HG02885 (cell line): ENCODE measurements around the gene PDE6A.

ENCODE experiments used
- ATAC-seq: cut with Tn5 transposase; IDR thresholded peaks from one replicate; pipeline ENCODE4 v1.9.1; 2021; ENCODE audit warnings: mild to moderate bottlenecking; ENCODE audit not compliant: unreplicated experiment, poor library complexity

The PDE6A gene

DNA sequence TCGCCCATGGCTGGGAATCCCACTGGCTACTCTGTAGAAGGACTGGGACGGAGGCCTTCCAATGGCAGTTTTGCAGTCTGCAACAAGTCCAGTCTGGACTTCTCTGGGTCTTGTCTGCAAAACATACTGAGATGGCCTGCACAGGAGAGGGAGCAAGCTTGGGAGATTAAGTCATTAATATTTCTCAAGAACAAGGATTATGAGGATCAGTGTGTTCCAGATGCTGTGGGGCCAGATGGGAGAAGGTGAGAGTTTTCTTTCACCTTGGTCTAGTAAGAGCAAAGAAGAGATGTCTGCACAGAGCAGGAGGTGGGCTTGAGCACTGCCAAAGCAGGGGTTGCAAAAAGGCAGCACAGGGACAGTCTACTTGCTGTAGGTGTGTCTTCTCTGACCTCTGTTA is at the start of gene PDE6A:
PDE6A (minus strand) TSS at position 128 of the 400 bp plus-strand sequence; CDS start at position 8, 120 bp downstream.
- no peak for ATAC-seq

DNA sequence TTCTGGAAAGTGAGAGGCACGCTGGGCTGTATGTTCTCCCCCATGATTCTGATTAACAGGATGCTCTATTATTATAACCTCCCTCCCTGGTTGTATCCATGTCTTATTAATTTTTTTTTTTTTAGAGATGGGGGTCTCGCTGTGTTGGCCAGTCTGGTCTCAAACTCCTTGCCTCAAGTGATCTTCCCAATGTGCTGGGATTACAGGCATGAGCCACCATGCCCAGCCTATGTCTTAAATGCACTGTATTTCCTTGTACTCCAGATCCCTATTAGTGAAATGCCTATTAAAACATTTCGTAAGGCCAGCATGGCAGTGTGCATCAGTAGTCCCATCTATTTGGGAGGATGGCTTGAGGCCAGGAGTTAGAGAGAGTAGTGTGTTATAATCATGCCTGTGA is 48.9 kb upstream of the PDE6A start:
- no peak for ATAC-seq

DNA sequence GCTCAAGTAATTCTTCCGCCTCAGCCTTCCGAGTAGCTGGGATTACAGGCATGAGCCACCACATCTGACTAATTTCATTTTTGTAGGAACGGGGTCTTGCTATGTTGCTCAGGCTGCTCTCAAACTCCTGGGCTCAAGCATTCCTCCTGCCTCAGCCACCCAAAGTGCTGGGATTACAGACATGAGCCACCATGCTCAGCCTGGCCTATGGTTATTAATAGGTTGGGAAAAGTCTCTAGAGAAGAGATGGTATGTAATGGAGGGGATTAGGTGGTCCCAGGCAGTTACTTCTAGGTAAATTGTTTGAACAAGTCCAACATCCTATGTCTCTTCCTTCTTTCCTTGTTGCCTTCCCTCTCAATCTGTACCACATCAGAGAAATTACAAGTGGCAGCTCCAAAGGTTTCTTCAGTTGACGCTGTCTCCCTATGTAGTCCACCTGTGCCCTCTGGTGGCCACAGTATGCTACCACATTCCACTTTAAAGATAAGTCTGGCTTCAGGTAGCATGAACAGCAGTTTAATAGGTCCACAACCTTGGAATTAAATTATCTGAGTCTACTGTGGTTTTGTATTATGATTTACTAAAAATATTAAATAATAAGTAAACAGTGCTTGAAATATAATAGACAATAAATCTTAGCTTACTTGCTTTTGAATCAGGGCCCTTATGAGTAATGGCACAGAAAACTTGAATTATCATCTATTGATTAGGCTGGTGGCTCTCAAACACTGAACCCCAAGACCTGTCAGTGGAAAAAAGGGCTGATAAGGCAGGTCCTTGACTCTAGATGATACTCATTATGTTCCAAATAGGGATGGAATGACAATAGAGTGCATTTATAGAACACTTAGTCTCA is 46.2 kb upstream of the PDE6A start:
- peak; percentile 67 for ATAC-seq

DNA sequence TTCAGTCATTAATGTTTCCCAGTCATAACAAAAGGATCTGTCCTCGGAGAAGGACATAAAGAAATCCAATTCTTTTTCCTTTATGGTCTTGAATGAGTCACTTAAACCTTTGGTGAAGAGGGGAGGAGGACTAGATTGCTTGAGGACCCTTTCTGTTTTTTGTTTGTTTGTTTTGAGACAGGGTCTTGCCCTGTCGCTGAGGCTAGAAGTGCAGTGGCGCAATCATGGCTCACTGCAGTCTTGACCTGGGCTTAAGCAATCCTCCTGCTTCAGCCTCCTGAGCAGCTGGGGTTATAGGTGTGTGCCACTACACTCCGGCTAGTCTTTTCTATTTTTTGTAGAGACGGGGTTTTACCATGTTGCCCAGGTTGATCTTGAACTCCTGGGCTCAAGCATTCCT is 43.5 kb upstream of the PDE6A start:
- no peak for ATAC-seq

DNA sequence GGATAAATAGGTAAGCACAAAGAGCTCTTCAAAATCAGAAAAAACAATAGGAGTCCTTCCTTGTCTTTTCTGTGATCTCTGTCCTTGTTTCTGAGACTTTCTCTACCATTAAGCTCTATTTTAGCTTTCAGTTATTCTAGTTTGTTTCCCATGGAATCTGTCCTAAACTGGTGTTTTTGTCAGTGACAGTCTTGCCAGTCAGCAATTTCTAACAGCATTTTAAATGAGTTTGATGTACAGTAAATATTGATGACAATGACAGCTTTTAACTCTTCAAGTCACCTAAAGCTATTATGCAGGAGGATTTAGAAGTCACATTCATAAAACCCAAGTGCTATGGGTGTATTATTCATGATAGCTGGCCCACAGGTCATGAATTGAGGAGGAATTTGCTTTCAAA is 37.9 kb upstream of the PDE6A start:
- no peak for ATAC-seq

DNA sequence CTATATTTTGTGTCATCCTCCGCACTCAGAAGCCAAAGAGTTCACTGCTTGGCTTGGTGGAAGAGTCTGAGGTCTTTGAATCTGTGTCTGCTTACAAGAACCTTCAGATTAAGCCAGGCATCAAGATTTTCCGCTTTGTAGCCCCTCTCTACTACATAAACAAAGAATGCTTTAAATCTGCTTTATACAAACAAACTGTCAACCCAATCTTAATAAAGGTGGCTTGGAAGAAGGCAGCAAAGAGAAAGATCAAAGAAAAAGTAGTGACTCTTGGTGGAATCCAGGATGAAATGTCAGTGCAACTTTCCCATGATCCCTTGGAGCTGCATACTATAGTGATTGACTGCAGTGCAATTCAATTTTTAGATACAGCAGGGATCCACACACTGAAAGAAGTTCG is 36.6 kb upstream of the PDE6A start:
- ATAC-seq = no peak

DNA sequence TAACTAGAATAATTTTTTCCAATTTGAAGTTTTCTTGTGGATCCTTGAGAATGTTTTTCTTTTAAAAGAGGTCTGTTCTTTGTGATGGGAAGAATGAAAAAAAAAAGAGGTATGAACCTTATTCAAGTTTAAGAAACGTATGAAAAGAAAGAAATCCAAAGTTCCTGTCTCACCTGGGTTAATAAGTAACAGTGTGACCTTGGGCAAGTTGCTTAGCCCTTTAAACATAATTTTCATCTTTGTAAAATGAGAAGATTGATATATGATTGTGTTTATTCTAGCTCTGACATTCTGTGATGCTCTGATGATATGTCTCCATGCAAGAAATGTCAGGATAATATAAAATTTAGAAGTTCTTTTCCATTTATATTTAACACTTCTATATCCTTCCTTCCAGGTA is 35.3 kb upstream of the PDE6A start:
- no peak for ATAC-seq

DNA sequence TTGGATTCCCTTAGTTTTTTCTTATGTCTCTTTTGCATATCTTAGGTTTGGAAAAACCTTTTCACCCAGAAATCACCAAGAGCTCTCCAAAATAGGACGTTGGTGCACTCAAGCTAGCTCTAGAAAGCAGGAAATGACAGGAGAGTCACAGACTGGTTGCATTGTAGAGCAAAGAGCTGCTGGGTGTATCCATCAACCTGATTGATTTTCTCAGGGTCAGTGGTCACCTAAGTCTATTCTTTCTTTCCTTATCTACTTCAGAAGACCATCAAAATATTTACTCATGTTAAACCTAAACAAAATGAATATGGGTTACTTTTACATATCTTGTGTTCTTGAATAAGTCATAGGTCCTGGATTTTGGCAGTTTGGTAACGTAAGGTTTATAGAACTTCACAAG is 30.8 kb upstream of the PDE6A start:
- ATAC-seq = no peak

DNA sequence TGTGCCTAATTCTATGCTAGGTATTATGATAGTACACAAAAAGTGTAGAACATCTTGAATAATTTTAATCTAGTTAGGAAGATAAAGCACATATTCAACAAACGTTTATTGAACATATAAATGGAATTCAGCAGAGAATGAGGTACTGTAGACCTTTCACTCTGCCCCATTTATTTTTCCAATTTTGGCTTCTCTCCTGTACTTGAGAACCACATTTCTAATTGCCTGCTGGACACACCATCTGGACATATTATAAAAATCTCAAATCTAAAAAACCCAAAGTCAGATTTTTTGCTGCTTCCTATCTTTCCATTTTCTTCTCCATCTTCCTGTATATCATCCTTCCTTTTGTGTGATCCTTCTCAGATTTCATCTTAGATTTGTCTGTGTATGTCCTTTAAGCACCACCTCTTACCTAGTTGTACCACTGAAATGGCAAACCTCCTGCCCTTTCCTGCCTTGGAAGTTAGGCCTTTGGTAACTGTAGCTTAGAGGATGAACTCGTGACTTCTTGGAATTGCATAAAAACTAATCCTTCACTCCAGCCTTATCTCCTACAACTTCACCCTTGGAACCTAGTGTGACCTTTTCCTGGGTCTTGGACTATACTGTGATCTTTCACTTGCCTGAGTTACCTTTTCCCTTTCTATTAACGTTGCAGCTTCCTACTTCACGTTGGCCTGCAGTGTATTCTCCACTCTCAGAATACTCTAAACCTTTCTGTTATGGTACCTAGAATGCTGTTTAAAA is 24.8 kb upstream of the PDE6A start:
- ATAC-seq = no peak

DNA sequence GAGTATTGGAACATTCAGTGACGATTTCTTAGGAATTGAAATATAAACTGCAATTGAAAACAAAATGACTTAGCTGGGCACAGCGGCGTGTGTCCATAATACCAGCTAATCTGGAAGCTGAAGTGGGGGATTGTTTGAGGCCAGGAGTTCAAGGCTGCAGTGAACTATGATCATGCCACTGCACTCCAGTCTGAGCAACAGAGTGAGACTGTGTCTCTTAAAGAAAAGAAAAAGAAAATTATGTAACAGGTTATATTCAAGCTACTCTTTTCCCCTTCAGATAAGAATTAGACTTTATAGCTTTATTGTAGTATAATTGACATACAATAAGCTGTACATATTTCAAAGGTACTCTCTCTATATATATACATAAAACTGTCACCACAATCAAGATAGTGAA is 22.4 kb upstream of the PDE6A start:
- ATAC-seq = no peak

DNA sequence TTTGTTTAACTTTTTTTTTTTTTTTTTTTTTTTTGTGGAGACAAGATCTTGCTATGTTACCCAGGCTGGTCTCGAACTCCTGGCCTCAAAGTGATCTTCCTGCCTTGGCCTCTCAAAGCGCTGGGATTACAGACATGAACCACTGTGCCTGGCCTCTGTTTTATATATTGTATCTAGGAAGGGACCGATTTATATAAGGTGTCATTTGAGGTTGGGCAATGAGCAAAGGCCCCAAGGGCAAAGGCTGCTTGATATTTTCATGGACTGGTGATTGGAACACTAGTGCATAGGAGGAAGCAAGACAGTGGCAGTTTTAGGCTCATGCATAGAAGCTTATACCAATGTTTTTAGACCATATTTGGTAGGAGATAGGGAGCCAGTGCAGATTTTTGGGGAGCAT is 19.1 kb upstream of the PDE6A start:
- ATAC-seq = no peak

DNA sequence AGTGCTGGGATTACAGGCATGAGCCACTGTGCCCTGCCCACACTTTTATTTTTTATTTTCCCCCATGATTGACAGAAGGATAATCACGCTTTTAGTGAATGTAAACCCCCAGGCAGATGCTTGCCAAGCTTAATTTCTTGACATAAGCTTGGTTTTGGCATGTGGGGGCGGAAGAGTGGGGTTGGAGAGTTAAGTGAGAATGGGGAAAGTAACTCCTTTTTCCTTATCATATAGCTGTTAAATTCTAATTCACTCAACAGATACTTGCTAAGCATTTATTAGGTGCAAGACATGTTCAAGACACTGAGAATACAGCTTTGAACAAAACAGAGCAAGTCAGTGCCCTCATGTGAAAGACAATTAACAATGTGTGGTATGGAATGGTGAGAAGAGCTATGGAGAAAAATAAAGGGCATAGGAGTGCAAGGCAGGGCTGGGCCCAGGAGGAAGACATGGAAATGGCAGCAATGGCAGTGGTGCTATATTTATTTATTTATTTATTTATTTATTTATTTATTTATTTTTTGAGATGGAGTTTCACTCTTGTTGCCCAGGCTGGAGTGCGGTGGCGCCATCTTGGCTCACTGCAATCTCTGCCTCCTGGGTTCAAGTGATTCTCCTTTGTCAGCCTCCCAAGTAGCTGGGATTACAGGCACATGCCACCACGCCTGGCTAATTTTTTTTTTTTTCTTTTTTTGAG is 18.2 kb upstream of the PDE6A start:
- ATAC-seq = no peak

DNA sequence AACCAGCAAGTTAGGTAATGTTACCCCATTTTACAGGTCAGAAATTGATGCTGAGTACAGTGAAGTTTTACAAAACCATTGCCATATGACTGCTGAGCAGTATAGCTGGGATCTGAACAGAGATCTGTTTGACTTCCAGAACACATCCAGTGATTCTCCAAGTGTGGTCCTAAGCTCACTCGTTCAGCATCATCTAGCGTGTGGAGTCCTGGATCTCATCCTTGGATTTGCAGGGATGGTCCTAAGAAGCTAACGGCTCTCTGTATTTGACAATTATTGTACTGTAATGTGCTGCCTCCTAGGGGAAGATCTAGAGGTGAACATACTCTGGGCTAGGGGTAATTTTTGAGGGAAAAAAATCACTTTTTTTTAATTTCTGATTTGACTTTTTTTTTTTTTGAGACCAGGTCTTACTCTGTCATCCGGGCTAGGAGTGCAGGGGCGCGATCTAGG is 17.4 kb upstream of the PDE6A start:
- no peak for ATAC-seq

DNA sequence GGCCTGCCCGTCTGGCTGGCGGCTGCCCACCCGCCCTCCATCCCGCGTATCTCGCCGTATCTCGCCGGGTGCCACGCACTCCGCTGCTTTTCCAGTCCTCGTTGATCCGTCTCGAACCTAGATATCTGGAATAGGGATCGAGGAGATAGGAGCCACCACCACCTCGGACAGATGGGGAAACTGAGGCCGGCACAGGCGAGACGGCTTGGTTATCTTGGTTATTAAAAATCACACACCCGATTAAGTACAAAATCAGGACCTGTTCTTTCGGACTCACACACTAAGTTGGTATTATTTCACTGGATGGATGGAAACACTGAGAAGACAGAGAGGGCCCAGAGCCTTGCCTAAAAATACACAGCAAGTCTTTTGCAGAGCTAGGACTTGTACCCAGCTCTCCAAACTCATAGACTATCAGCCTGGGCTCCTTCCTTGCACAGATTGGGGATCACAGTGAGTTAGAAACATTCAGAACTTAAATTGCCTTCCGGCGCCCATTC is 16.6 kb upstream of the PDE6A start:
- no peak for ATAC-seq

DNA sequence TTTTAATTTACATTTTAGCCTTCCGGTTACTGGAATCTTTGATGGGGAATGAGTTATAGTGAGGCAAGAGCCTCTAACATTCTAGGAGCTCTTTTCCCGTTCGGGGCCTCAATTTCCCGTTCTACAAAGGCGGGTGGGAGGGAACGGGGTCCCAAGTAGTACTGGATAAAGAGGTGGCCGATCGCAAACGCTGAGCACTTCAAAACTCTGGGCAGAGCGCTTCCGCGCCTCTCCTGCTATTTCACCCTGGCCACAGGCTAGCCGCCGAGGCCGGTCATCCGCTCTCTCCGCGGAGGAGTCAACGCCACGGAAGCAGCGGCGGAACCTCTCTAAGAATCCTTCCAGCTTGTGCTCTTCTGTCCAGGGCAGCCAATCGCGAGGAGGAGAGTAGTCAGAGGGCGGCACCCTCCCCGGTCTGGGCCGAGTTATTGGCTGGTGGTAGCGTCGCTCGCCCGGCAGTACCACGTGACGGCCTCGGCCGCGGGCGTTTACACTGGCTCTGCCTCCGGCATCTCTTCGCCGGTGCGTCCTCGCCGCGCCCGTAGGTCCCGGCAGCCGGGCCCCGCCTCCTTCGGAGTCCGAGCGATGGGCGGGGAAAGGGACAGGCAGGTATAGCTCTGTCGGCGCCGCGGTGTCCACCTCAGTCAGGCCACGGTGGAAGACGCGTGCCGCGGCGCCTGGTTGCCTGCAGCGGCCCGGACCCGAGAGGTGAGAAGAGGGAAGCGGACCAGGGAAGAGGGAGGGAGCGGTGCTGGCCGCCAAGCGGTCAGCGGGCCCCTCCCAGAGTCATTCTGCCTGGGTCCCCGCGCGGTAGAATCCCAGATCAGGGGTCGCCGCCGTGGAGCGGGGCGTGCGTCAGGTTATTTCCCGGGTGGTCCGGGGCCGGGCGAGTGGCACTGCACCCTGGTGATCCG is 15.9 kb upstream of the PDE6A start, which contains the start of gene SLC26A2:
SLC26A2 (plus strand) TSS at position 487 of the 914 bp plus-strand sequence. CDS start 16,895 bp downstream, outside the sequence.
- ATAC-seq = peak; percentile 99

DNA sequence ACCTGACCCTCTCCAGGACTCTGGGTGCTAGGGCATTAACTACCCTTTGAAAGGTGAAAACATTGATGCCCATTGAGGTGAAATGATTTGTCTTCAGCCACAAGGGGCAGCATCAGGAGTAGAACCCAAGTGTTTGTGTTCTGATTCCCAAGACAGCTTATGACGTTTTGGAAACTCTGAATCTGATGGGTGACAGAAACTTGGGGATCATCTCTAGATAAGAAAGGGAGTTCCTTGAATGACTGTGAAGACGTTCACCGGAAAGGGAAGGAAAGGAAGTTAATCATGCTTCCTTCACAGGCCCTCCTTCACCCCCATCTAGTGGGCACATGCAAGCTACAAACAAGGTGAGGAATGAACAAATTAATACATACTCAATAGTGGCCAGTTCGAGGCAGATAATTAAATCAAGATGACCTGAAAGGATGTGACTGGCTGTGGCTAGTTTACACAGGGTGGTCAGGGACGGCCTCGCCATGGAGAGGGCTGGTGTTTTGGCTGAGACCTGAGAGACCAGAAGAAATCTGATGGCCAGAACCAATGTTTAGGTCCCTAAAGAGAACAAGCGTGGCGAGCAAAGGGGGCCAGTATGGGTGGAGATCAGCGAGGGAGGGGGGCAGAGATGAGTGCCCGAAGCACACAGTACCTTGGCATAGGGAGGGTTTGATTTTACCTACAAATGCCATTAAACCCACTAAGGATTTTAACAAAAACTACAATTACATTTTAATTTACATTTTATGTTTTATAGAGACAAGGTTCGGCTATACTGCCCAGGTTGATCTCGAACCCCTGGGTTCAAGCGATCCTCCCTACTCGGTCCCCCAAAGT is 15.0 kb upstream of the PDE6A start:
- ATAC-seq = no peak

DNA sequence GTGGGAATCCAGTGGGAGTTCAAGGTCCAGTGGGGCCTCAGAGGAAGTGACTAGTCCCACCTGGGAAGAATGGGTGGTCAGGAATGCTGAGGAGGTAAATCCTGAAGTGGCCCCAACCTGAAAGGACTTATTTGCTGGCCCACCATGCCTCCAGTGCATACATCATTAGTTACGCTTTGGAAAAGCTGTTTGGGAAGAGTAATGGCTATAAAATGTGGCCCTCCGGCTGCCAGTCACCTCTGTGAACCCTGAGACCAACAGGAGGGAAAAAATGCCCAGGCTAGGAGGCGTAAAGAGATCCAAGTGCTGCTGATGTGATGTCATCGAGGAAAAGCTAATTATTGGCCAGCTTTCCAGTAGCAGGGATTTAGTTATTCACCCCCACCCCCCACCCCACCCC is 13.3 kb upstream of the PDE6A start:
- ATAC-seq = no peak

DNA sequence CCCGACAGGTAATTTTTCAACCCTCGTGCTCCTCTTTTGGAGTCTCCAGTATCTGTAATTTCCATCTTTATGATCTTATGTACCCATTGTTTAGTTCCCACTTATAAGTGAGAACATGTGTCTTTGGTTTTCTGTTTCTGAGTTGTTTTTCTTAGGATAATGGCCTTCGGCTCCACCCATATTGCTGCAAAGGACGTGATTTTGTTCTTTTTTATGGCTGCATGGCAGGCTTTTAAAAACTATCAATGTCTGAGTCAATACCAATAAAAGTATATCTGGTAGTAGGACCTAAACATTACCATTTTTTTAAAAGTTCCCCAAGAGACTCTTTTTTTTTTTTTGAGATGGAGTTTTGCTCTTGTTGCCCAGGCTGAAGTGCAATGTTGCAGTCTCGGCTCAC is 12.1 kb upstream of the PDE6A start:
- ATAC-seq = no peak

DNA sequence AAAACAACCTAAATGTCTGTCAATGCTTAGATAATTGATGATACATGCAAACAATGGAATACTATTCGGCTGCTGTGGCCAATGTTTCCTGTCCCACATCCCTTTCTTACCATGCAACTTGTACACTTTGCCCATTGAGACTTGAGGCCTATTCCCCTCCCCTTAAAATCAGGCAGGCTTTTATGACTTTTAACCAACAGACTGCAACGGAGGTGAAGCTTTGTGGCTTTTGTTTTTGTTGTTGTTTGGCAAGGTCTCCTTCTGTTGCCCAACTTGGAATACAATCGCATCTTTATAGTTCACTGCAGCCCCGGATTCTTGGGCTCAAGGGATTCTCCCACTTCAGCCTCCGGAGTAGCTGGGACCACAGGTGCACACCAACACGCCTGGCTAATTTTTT is 10.2 kb upstream of the PDE6A start:
- ATAC-seq = no peak
